C4-2B (cell line): ENCODE data around the gene TXNDC16.

Experiments
- CTCF ChIP-seq: fragments of 450-650 bp; conservative IDR thresholded peaks from 2 replicates; pipeline ENCODE4 v1.5.1; 2017; ENCODE audit warnings: mild to moderate bottlenecking
- ZFX ChIP-seq: fragments of 450-650 bp; IDR thresholded peaks from 2 replicates; pipeline ENCODE4 v1.6.1; 2017

DNA sequence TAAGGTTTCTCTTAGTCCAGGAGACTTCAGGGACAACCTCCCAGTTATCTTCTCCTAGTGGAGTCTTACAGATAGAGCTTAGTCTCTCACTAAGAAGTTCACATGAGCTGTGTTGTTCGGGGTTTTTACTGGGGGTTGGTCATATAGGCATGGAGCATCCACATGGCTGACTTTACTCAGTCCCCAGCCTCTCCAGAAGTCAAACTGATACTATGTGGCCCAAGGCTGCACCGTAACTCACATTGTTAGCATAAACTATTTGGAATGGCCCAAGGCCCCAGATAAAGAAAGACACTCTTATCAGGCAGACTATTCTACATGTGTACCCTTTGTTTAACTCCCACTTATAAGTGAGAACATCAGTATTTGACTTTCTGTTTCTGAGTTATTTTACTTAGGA lies 23.6 kb upstream of the TXNDC16 start:
- TF ChIP-seq CTCF (no peak), ZFX (no peak)
